Type B pancreatic cell (in vitro differentiated cells): ENCODE measurements around the gene HNRNPF. TPM values are rescaled to one million over a fixed set of nuclear protein-coding genes. Genes with fewer than 3 reads are reported as not detected.
"Not testable (repeated sequence)": the region's sequence is repeated elsewhere in the genome, so short reads cannot be mapped to it uniquely, and the experiment has no call there.

Experiments
- DNase-seq: peaks from one replicate; pipeline ENCODE4 v3.0.0; 2021; ENCODE audit warnings: mixed read lengths; ENCODE audit not compliant: unreplicated experiment; ENCODE audit errors: extremely low spot score
- H3K27ac Mint-ChIP-seq: 2 replicates; pipeline ENCODE4 v1.8.0; 2021; ENCODE audit warnings: mild to moderate bottlenecking, mixed read lengths
- H3K27me3 Mint-ChIP-seq: 2 replicates; pipeline ENCODE4 v1.8.0; 2021; ENCODE audit warnings: mixed read lengths
- H3K36me3 Mint-ChIP-seq: 2 replicates; pipeline ENCODE4 v1.8.0; 2021; ENCODE audit warnings: mixed read lengths
- H3K4me1 Mint-ChIP-seq: one replicate; pipeline ENCODE4 v1.8.0; 2021; ENCODE audit warnings: mixed read lengths; ENCODE audit not compliant: unreplicated experiment
- H3K4me3 Mint-ChIP-seq: 2 replicates; pipeline ENCODE4 v1.8.0; 2021; ENCODE audit warnings: mild to moderate bottlenecking, mixed read lengths
- H3K9me3 Mint-ChIP-seq: 2 replicates; pipeline ENCODE4 v1.8.0; 2021; ENCODE audit warnings: mixed read lengths
- CTCF ChIP-seq: fragments of 200-600 bp; sonication (generic); conservative IDR thresholded peaks from 2 replicates; pipeline ENCODE4 v1.5.0; 2021; ENCODE audit warnings: antibody characterized with exemption, mild to moderate bottlenecking
- total RNA-seq: library from RNA; stranded (reverse); gene quantifications from 2 replicates; pipeline ENCODE4 v1.2.1, GENCODE V29; 2021; ENCODE audit warnings: low replicate concordance

The HNRNPF gene
- total RNA-seq, 1 donor from 2014 or later: 220 TPM

GRCh38 chr10:43424416-43424815, 15.4 kb upstream of the HNRNPF start:
- no peak overlapping the region for H3K4me3 Mint-ChIP-seq
- H3K4me1 Mint-ChIP-seq: peaks cover 6% of the 10 kb centered on the region
- no peak overlapping the region for H3K27ac Mint-ChIP-seq
- no peaks in the 10 kb centered on the region for H3K27me3 Mint-ChIP-seq
- TF ChIP-seq CTCF: no peak
- peaks cover 4% of the 10 kb centered on the region for H3K9me3 Mint-ChIP-seq
- H3K36me3 Mint-ChIP-seq: no peaks in the 10 kb centered on the region
- no peak for DNase-seq

- not testable (repeated sequence) for H3K9me3 Mint-ChIP-seq, H3K4me1 Mint-ChIP-seq, H3K27me3 Mint-ChIP-seq, H3K36me3 Mint-ChIP-seq, H3K4me3 Mint-ChIP-seq, DNase-seq
- peak overlapping the region; percentile 40 for H3K27ac Mint-ChIP-seq
Observed at GRCh38 chr10:43421944-43422343, 13.0 kb upstream of the HNRNPF start.

GRCh38 chr10:43421519-43421918, 12.5 kb upstream of the HNRNPF start:
- H3K27ac Mint-ChIP-seq: peak overlapping the region; percentile 40
- H3K4me3 Mint-ChIP-seq: peak overlapping the region; percentile 59
- no peak for DNase-seq
- H3K36me3 Mint-ChIP-seq: no peaks in the 10 kb centered on the region
- no peaks in the 10 kb centered on the region for H3K27me3 Mint-ChIP-seq
- peaks cover 6% of the 10 kb centered on the region for H3K4me1 Mint-ChIP-seq
- no peak for TF ChIP-seq CTCF
- H3K9me3 Mint-ChIP-seq: peaks cover 4% of the 10 kb centered on the region

GRCh38 chr10:43421201-43421507, 12.2 kb upstream of the HNRNPF start:
- Mint-ChIP-seq H3K4me3 (peak overlapping the region; percentile 88), H3K27ac (peak overlapping the region; percentile 94), H3K36me3 (no peaks in the 10 kb centered on the region), H3K4me1 (peaks cover 6% of the 10 kb centered on the region), H3K9me3 (peaks cover 4% of the 10 kb centered on the region), H3K27me3 (no peaks in the 10 kb centered on the region)
- DNase-seq: no peak
- no peak for TF ChIP-seq CTCF

GRCh38 chr10:43420369-43421200, 11.6 kb upstream of the HNRNPF start:
- DNase-seq: peak; percentile 87
- peak; percentile 34 for TF ChIP-seq CTCF
- Mint-ChIP-seq H3K4me1 (peaks cover 6% of the 10 kb centered on the region), H3K9me3 (peaks cover 4% of the 10 kb centered on the region), H3K27me3 (no peaks in the 10 kb centered on the region), H3K27ac (peak overlapping the region; percentile 94), H3K4me3 (peak overlapping the region; percentile 88), H3K36me3 (no peaks in the 10 kb centered on the region)

- Mint-ChIP-seq H3K9me3 (peaks cover 4% of the 10 kb centered on the region), H3K36me3 (no peaks in the 10 kb centered on the region), H3K27me3 (no peaks in the 10 kb centered on the region), H3K4me1 (peaks cover 6% of the 10 kb centered on the region), H3K4me3 (peak overlapping the region; percentile 75), H3K27ac (peak overlapping the region; percentile 72)
- no peak for TF ChIP-seq CTCF
- DNase-seq: no peak
Observed at GRCh38 chr10:43419997-43420368, 11.0 kb upstream of the HNRNPF start.
